NCI-H526 treated with DMSO at 0.1 percent for 48 hours (cell line): ENCODE measurements around the gene BLM.
A peak's percentile ranks its signal among the peaks of the same experiment; 100 is the strongest.
"Not testable (repeated sequence)": the region's sequence is repeated elsewhere in the genome, so short reads cannot be mapped to it uniquely, and the experiment has no call there.

Experiments
- DNase-seq: peaks from one replicate; lab custom pipeline; 2025; lab: John Stamatoyannopoulos, UW

Gene BLM

DNA sequence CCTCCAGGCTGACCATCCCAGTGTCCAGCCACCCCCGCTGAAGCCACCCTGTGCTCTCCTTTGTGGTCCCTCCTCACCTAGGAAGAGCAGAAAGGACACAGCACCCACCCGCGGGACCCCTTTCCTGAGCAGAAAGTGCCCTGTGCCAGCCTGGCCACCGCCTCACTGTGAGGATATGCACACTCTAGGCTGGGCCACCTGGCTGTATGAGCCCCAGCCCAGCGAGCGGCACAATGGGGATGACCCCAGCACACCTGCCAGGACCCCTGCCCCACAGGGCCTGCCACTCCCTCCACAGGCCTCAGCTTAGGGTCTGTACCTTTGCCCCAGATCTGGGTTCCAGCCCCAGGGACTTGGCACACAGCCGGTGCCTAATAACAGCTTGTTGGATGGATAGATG is 103.3 kb downstream of the BLM start:
- no peak for DNase-seq

DNA sequence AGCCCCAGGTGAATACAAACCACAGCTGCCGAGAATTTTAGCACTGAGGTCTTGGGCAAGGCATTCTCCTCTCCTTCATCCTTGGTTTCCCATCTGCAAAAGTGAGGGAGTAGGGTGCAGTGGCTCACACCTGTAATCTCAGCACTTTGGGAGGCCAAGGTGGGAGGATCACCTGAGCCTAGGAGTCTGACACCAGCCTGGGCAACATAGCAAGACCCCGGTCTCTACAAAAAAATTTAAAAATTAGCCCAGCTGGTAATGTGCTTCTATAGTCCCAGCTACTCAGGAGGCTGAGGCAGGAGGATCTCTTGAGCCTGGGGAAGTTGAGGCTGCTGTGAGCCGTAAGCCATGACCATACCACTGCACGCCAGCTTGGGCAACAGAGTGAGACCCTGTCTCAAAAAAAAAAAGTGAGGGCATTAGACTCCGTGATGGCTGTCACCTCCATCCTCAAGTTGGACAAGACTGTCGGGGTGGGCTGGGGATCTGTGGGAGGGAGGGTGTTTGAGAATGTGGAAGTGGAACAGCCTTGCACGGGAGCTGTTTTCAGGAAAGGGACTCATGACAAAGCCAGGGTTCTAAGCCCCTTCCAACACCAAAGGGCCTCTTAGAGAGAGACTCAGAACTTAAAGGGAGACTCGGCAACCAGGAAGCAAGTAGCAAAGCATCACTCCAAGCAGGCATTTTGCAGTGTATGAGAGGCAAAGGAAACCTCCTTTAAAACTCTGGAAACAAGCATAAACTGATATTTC is 105.2 kb downstream of the BLM start:
- DNase-seq: no peak

DNA sequence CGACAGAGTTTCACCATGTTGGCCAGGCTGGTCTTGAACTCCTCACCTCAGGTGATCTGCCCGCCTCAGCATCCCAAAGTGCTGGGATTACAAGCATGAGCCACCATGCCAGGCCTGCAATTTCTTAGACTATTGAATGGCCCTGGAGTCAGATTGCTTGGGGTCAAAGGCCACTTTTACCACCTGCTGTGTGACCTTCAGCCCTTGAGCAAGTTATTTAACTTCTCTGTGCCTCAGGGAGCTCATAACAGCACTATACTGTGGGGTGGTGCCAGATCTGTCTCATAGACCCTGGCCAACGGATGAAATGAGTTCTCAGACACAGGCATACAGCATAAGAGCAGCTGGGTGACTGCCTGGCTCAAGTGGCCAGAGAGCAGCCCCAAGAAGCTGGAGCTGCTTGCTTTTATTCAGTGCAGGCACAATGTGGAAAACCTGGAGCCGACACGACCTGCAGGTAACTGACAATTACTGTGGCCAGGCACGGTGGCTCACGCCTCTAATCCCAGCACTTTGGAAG is 106.4 kb downstream of the BLM start:
- no peak for DNase-seq

DNA sequence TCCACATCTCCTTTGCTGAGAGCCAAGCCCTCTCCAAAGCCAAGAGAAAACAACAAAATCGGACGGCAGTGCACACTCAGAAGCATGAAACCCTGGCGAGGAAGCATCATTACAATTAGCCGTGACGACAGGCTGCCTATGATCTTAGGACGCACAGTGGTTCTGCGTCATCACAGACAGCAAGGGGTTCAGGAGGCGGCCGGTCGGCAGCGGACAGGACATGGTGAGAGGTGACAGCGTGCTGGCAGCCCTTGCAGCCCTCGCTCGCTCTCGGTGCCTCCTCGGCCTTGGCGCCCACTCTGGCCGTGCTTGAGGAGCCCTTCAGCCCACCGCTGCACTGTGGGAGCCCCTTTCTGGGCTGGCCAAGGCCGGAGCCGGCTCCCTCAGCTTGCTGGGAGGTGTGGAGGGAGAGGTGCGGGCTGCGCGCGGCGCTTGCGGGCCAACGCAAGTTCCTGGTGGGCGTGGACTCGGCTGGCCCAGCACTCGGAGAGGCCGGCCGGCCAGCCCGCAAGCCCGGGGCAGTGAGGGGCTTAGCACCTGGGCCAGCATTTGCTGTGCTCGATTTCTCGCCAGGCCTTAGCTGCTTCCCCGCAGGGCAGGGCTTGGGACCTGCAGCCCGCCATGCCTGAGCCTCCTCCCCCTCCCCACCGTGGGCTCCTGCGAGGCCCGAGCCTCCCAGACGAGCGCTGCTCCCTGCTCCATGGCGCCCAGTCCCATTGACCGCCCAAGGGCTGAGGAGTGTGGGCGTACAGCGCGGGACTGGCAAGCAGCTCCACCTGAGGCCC is 108.2 kb downstream of the BLM start:
- not testable (repeated sequence) for DNase-seq

DNA sequence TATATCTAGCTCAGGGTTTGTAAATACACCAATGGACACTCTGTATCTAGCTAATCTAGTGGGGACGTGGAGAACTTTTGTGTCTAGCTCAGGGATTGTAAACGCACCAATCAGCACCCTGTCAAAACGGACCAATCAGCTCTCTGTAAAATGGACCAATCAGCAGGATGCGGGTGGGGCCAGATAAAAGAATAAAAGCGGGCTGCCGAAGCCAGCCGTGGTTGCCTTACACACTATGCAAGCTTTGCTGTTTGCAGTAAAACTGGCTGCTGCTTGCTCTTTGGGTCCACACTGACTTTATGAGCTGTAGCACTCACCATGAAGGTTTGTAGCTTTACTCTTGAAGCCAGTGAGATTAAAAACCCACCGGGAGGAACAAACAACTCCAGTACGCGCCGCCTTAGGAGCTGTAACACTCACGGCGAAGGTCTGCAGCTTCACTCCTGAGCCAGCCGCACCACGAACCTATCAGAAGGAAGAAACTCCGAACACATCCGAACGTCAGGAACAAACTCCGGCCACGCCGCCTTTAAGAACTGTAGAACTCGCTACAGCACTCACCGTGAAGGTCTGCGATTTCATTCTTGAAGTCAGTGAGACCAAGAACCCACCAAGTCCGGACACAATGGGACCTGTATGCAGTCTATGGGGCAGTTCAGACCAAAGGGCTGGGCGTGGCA is 109.2 kb downstream of the BLM start:
- DNase-seq: not testable (repeated sequence)

DNA sequence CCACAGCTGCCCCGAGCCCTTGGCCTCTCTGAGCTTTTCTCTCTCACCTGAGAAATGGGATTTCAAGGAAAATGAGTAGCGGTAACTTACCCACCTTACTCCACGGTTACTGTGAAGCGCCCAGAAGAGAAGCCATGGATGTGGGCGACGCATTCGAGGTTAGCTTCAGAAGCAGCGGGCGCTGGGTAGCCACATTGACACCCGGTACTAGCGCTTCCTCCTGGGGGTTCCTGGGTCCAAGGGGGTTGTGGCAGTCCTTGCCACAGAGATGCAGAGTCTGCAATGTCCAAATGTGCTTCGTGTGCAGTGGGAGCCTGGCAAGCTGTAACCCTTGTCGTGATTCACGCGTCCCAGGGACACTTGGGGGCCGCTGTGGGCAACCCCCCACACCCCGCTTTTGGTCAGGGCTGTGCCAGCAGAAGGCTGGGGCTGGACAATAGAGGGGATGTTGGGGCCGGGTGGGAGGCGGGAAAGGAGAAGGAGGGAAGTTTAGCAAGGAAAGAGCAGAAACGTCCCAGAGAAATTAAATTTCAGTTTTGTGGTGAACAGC is 109.8 kb downstream of the BLM start:
- no peak for DNase-seq

DNA sequence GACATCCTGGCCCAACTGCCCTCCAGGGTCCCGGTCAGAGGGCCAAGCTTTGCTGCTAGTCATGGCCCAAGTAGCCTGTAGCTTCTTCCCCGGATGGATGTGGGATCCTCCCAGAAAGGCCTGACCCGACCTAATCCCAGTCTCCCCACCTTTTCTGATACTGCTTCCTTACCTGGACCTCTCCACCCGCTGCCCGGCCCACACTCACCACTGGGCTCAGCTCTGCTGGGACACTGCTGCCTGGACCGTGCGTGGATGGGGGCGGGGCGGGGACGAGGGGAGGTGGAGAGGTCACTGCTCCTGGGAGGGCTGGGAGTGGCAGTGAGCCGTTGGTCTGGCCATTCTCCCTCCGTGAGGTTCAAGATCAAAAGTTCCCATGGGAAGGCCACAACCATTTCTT is 111.0 kb downstream of the BLM start:
- no peak for DNase-seq

DNA sequence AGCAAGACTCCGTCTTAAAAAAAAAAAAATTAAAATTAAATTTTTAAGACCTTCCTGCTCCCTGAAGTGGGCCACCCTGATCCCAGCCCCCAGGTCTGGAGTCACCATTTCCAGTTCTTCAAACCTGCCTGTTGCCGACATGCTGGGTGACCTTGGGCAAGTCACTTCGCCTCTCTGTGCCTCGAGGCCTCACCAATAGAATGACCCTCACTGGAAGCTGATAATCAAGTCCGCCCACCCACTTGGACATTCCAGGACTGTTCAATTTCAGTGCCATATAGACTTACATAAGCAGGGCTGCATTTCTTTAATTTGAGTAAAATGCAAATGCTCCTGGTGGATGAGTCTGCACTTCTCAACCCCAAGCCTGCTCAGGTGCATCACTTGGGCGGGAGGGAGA is 112.0 kb downstream of the BLM start:
- DNase-seq: no peak

DNA sequence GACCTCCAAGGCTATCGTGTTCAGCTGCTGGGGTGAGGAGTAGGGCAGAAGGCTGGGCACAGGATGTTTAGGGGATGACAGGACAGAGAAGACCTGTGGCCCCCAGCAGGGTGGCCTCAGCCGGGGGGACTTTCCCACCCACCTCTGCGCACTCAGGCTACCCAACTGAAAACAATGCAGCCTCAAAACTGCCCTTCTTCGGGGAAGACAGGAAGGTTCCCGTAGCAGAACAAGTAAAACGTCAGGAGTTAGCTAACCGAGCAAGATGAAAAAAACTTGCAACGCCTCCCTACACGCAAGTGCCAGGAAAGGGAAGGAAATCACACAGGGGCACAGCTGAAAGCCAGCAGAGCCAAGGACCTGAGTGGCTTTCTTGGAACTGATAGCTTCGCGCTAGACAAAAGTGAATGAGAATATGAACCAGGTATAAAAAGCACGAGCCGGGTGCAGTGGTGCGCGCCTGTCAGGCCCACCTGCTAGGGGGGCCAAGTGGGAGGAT is 112.8 kb downstream of the BLM start:
- no peak for DNase-seq

DNA sequence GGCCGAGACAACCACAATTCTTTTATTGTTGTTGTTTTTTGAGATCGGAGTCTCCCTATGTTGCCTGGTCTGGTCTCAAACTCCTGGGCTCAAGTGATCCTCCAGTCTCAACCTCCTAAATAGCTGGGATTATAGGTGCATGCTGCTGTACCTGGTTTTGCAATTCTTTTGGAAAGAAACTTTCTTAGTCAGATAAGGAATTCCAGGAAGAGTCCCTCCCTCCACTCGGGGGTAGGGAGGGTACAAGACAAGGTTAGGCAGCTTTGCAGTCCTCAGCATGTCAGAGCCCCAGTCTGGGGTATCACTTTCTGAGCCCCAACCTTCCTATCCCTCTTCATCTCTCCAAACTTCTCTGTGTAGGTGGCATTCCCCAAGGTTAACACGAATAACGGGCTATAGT is 117.5 kb downstream of the BLM start:
- no peak for DNase-seq

DNA sequence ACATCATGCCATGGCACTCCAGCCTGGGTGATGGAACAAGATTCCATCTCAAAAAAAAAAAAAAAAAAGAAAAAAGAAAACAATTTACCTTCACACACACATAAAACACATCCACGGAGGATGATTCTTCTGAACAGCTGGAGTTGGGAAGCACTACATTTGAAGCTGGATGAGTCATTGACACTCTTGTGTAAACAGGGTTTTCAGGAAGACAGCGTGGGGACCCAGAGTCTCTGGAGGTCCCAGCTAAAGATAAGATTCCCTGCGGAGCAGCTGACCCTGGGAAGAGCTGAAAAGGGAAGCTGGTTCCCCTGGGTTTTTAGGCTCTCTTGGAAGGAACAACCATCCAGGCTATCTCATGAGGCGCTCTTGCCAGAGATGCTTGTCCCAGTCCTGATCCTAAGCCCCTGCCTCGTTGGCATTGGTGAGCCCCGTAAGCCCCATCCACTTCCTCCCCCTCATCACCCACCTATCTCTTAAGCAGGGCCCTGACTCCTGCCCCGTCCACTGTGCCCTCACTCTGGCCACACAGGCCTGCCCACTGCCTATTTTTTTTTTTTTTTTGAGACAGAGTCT is 119.2 kb downstream of the BLM start:
- no peak for DNase-seq

DNA sequence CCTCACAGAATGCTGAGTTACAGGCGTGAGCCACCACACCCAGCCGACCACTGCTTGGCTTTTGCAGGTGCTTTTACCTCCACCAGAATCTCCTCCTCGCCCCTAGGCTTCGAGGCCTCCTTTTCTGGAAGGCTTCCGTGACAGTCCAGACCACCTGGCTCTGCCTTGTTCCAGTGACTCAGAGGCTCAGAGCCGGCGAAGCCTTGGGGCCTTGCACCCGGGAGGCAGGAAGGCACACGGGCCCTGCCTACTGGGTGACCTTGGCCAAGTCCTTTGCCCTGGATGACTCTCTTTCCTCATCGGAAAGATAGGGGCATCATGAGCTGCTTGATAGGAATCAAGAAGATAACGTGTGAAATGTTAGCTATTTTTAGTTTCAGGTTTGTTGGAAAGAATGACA is 119.9 kb downstream of the BLM start:
- DNase-seq: no peak

DNA sequence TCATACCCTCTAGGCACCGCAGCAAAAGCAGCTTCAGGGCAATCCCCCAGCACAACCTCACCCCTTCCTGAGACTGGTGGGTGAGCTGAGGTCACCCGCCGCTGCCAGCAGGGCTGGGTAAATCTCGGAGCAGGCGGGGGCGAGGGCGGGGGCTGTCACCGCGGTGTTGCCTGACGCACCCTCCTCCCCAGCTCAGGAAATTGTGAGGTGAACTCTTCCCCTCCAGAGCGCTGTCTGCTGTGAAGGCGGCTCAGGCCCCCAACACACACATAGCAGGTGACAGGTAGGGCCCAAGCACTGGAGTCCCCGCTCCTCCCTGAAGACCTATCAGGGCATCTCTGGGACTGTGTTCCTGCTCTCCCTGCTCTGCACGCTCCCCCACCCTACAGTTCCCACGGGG is 121.0 kb downstream of the BLM start:
- no peak for DNase-seq

DNA sequence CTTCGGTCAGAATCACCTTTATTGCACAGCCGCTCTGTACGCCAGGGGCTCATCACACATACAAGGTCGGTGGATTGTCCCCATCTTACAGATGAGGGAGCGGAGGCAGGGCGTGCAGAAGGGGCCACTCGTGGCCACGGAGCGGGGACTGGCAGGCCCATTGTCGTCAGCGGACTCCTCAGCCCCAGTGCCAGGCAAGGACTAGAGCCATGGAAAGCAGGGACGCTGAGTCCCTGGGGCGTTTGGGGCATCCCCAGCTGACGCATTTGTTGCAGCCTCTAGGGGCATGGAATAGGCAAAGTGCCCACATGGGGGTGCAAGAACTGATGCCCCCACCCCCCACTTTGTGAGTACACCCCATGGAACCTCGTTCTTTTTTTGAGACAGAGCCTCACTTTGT is 121.4 kb downstream of the BLM start:
- no peak for DNase-seq

DNA sequence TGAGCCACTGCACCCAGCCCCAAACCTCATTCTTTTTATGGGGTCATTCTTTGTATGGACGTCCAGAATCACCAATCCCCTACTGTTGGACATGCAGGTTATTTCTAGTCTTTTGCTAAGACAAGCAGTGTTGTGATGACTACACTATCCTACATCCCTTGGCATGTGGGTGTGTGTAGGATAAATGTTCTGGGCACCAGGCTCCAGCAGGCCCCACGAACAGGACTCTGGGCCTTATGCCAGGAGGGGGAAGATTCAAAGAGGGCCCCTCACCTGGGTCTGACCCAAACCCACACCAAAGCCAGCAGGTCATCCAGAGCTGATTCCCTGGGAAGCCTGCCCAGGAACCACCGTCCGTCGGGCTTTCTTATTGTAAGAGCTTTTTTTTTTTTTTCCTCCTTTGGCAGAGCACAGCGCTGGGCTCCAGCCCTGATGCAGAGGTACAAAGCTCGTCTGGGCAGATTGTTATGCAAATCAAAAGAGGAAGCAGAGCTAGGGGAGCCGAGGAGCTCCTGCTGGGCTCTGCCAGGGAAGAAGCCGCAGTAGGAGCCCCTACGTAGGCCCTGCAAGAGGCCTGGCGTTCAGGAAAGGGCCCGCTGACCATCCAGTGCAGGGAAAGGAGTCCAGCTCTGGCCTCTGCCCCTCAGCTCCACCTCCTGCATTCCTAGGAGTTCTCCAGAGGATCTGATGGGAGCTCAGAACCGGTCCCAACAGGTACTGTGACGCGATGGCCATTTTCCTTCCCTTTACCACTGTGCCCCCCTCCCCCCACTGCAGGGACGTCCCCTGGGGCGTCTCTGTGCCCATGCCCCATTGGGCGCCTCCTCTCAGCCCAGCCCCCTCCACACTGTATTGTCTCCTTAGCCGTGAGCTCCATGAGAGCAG is 122.3 kb downstream of the BLM start:
- peak; percentile 98 for DNase-seq

DNA sequence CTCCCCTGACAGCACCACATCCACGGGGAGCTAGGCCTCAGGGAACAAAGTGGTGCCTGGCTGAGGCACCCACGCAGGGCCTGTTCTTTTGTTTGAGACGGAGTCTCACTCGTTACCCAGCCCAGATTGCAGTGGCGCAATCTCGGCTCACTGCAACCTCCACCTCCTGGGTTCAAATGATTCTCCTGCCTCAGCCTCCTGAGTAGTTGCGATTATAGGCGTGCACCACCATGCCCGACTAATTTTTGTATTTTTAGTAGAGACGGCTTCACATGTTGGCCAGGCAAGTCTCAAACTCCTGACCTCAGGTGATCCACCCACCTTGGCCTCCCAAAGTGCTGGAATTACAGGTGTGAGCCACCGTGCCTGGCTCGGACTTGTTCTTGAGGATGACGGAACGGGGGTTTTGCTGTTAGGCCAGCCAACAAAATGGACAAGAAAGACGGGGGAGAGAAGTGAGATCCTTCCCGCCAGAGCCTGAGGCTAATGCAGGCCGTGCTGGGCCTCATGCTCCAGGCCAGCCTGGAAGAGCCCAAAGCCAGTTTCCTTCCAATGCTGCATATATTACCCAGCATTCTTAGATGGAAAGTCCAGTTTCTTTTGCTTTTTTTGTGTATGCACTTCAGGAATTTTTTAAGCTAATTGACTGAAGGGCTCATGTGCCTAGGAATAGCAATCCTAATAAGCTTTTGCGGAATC is 123.2 kb downstream of the BLM start:
- no peak for DNase-seq

DNA sequence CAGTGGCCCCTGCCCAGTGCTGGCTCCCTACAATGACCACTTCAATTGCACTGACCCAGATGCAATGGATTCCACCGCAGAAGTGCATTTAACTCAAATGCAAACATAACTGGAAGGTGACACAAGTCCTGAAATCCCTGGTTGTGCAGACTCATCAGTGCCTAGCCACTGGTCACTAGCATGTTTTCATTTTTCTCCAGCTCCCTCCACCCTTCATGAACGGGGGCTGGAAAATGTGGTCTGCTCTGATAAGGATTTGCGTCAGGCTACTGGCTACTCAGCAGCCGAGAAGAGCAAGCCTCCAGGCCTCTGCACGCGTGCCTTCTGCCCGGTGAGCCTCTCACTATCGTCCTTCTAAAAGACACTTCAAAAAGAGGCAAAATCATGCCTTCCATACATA is 123.8 kb downstream of the BLM start:
- no peak for DNase-seq

DNA sequence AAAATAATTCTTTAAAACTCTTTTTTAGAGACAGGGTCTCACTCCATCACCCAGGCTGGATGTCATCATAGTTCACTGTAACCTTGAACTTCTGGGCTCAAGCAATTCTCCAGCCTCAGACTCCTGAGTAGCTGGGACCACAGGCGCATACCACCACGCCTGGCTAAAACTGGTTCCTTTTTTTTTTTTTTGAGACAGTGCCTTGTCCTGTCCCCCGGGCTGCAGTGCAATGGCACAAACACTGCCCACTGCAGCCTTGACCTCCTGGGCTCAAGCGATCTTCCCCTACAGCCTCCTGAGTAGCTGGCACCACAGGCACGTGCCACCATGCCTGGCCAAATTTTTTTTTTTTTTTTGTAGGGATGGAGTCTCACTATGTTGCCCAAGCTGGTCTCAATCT is 127.5 kb downstream of the BLM start:
- no peak for DNase-seq

DNA sequence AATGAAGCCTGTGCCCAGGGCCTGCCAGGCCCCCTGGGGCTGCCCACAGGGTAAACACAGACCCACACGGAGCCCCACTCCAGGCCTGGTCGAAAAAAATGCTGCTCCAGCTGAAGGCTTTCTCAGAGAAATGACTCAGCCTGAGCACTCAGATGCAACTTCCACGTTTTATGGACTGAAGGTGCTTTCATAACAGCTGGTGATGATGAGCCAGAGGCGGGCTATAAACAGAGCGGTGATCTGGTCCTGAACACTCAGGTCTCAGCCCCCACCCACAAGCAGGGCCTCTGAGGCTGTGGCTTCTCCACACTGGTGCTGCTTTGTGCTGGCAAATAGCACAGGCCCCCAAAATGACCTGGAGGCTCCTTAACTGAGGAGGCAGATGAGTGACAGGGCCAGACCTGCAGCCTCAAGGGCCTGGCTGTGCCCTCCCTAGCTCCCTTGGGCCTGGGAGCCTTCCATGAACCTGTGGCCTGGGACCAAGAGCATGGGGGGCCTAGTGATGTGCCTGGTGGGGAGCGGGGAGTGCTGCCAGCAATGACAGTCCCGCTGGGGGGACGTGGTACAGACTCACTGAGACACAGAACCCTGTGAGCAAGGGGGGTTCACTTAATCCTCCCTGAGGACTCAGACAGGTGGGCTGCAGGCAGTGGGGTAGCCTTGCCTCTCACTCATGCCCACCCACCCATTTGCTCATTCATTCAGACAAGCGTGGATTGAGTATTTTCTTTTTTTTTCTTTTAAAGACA is 128.2 kb downstream of the BLM start:
- DNase-seq: no peak

DNA sequence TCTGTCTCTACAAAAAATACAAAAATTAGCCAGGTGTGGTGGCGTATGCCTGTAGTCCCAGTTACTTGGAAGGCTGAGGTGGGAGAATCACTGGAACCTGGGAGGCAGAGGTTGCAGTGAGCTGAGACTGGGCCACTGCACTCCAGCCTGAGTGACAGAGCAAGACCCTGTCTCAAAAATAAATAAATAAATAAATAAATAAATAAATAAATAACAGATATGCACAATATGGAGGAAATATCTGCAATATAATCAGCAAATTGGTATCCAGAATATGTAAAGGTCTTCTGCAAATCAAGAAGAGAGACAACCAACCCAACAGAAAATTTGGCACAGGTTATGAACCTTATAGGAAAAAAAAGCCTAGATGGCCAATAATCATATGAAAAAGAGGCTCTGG is 132.3 kb downstream of the BLM start:
- not testable (repeated sequence) for DNase-seq
